Measurements from ENCODE around the gene BSND.

The BSND gene

DNA sequence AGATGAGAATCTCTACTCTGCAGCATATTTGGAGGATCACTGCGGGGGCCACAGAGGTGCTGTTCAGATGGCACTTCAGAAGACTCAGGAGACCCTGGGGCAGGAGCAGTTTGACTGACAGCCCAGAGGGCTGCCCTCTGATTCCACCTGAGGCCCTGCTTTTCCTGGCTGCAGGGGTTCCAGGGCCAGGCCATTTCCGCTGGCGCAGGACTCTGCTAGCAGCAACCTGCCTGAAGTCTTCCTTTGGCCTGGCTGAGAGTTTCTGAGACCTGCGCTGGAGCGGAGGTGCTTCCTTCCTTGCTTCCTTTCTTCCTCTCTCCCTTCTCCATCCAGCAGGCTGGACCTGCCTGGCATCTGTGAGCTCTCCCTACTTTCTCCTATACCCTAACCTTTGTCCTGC lies 52.4 kb downstream of the BSND start:
- no peaks in the 10 kb centered on the region for H3K9me3 Mint-ChIP-seq
- no peaks in the 10 kb centered on the region for H3K4me1 Mint-ChIP-seq (ENCODE audit: low read depth)
- no peak overlapping the region for H3K4me3 Mint-ChIP-seq
- H3K36me3 Mint-ChIP-seq (ENCODE audit: low read depth), result no peaks in the 10 kb centered on the region
- H3K27ac Mint-ChIP-seq, result no peak overlapping the region
- no peaks in the 10 kb centered on the region for H3K27me3 Mint-ChIP-seq

DNA sequence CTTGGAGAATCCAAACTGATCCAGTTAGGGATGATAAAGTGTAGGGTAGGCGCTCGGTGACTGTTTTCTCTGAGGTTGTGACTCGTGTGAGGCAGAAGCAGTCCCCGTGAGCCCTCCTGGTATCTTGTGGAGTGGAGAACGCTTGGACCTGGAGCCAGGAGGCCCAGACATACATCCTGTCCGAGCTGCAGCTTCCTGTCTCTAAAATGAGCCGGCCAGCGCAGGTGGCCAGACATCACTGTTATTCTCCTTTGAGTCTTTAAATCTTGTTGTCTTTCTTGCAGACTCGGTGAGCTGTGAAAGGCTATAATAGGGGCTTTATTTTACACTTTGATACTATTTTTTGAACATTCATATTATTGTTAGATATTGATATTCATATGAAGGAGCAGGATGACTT lies 52.9 kb downstream of the BSND start:
- H3K27ac Mint-ChIP-seq, result no peak overlapping the region
- no peaks in the 10 kb centered on the region for H3K9me3 Mint-ChIP-seq
- H3K27me3 Mint-ChIP-seq, result no peaks in the 10 kb centered on the region
- no peaks in the 10 kb centered on the region for H3K36me3 Mint-ChIP-seq (ENCODE audit: low read depth)
- no peaks in the 10 kb centered on the region for H3K4me1 Mint-ChIP-seq (ENCODE audit: low read depth)
- no peak overlapping the region for H3K4me3 Mint-ChIP-seq

DNA sequence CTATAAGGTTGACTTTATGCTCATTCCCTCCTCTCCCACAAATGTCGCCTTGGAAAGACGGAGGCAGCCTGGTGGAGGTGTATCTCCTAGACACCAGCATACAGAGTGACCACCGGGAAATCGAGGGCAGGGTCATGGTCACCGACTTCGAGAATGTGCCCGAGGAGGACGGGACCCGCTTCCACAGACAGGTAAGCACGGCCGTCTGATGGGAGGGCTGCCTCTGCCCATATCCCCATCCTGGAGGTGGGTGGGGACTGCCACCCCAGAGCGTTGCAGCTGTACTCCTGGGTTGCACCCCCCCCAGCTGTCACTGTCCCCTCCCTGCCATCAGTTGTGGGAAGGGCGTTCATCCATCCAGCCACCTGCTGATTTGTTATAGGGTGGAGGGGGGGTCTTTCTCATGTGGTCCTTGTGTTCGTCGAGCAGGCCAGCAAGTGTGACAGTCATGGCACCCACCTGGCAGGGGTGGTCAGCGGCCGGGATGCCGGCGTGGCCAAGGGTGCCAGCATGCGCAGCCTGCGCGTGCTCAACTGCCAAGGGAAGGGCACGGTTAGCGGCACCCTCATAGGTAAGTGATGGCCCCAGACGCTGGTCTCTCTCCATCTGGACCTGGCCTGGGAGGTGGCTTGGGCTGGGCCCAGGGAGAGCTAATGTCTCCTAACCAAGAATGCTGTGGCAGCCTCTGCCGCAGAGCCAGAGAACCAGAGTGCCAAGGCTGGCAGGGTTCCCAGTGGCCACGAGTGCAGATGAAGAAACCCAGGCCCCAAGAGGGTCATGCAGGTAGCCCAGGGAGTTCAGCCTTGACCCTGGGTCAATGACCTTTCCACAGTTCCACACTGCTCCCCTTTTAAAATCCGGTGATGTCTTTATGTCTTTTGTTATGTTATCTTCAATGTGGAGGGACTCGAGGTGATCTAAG lies 53.7 kb downstream of the BSND start:
- Mint-ChIP-seq H3K27me3 (no peaks in the 10 kb centered on the region), H3K4me1 (ENCODE audit: low read depth) (no peaks in the 10 kb centered on the region), H3K27ac (no peak overlapping the region), H3K36me3 (ENCODE audit: low read depth) (no peaks in the 10 kb centered on the region), H3K4me3 (no peak overlapping the region), H3K9me3 (no peaks in the 10 kb centered on the region)

DNA sequence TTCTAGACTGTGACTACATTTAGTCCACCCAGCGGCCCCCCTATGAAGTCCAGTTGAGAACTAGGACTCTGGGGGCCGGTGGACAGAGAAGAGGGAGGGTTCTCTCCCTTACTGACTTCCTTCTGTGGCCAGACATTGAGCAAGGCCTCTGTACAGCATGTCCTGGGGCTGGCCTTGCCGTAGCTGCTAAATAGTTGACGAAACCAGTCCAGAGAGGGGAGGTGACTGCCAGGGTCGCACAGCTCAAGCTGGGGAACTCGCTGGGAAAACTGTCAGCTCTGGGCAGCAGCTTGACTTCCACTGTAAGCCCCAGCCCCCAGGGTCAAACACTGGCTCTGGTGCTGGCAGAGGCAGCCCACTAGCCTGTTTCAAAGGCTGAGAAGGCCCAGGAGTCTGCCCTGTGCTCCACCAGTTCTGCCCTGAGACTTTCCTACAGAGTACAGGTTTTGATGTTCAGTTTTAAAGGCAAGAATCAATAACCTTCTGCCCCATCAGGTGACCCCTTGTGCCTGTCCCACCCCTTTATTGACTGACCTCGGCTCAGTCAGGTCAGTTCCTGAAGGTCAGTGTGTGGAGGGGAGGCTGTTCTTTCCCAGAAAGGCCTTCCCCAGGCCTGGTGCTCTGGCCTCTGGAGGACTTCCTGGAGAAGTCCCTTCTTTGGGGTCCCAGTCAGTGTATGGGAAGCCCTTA lies 54.7 kb downstream of the BSND start:
- Mint-ChIP-seq H3K9me3 (no peaks in the 10 kb centered on the region), H3K27ac (no peak overlapping the region), H3K4me1 (ENCODE audit: low read depth) (no peaks in the 10 kb centered on the region), H3K36me3 (ENCODE audit: low read depth) (no peaks in the 10 kb centered on the region), H3K4me3 (no peak overlapping the region), H3K27me3 (no peaks in the 10 kb centered on the region)

GRCh38 chr1:55054396-55054795 lies 55.7 kb downstream of the BSND start:
- Mint-ChIP-seq H3K27ac (no peak overlapping the region), H3K36me3 (ENCODE audit: low read depth) (no peaks in the 10 kb centered on the region), H3K9me3 (no peaks in the 10 kb centered on the region), H3K4me3 (no peak overlapping the region), H3K27me3 (no peaks in the 10 kb centered on the region), H3K4me1 (ENCODE audit: low read depth) (no peaks in the 10 kb centered on the region)

- Mint-ChIP-seq H3K4me1 (ENCODE audit: low read depth) (peaks cover 4% of the 10 kb centered on the region), H3K4me3 (no peak overlapping the region), H3K9me3 (no peaks in the 10 kb centered on the region), H3K27me3 (no peaks in the 10 kb centered on the region), H3K27ac (no peak overlapping the region), H3K36me3 (ENCODE audit: low read depth) (no peaks in the 10 kb centered on the region)
These were observed 56.5 kb downstream of the BSND start for GRCh38 chr1:55055084-55055882.

- no peaks in the 10 kb centered on the region for H3K27me3 Mint-ChIP-seq
- H3K9me3 Mint-ChIP-seq, result no peaks in the 10 kb centered on the region
- H3K4me3 Mint-ChIP-seq, result no peak overlapping the region
- H3K27ac Mint-ChIP-seq, result no peak overlapping the region
- no peaks in the 10 kb centered on the region for H3K36me3 Mint-ChIP-seq (ENCODE audit: low read depth)
- H3K4me1 Mint-ChIP-seq (ENCODE audit: low read depth), result peaks cover 7% of the 10 kb centered on the region
These were observed 57.4 kb downstream of the BSND start for GRCh38 chr1:55055951-55056631.

DNA sequence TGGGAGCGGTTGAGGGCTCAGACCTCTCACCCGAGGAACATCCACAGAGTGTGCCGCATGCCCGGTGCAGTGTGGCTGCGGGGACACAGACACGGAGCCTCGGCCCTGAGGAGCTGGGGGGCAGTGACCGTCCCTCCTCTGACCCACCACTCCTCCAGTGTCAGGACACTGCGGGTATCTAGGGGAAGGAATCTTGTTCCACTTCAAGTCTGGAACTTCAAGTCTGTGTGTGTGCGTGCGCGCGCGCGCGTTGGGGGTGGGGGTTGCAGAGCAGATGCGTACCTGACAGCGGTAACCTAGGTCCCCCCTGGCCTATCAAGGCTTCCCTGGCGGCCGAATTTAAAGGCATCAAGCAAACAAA lies 57.9 kb downstream of the BSND start:
- no peak overlapping the region for H3K27ac Mint-ChIP-seq
- H3K4me1 Mint-ChIP-seq (ENCODE audit: low read depth), result peaks cover 7% of the 10 kb centered on the region
- H3K27me3 Mint-ChIP-seq, result no peaks in the 10 kb centered on the region
- H3K36me3 Mint-ChIP-seq (ENCODE audit: low read depth), result no peaks in the 10 kb centered on the region
- no peak overlapping the region for H3K4me3 Mint-ChIP-seq
- no peaks in the 10 kb centered on the region for H3K9me3 Mint-ChIP-seq

- no peaks in the 10 kb centered on the region for H3K9me3 Mint-ChIP-seq
- no peak overlapping the region for H3K4me3 Mint-ChIP-seq
- H3K36me3 Mint-ChIP-seq (ENCODE audit: low read depth), result no peaks in the 10 kb centered on the region
- no peak overlapping the region for H3K27ac Mint-ChIP-seq
- no peaks in the 10 kb centered on the region for H3K27me3 Mint-ChIP-seq
- H3K4me1 Mint-ChIP-seq (ENCODE audit: low read depth), result peaks cover 7% of the 10 kb centered on the region
These were observed 58.7 kb downstream of the BSND start for GRCh38 chr1:55057270-55057955.

- Mint-ChIP-seq H3K4me3 (no peak overlapping the region), H3K4me1 (ENCODE audit: low read depth) (peaks cover 7% of the 10 kb centered on the region), H3K27me3 (no peaks in the 10 kb centered on the region), H3K9me3 (no peaks in the 10 kb centered on the region), H3K36me3 (ENCODE audit: low read depth) (no peaks in the 10 kb centered on the region), H3K27ac (no peak overlapping the region)
These were observed 59.2 kb downstream of the BSND start for GRCh38 chr1:55057956-55058298.

- H3K4me1 Mint-ChIP-seq (ENCODE audit: low read depth), result peaks cover 7% of the 10 kb centered on the region
- no peak overlapping the region for H3K4me3 Mint-ChIP-seq
- no peak overlapping the region for H3K27ac Mint-ChIP-seq
- no peaks in the 10 kb centered on the region for H3K9me3 Mint-ChIP-seq
- H3K36me3 Mint-ChIP-seq (ENCODE audit: low read depth), result no peaks in the 10 kb centered on the region
- no peaks in the 10 kb centered on the region for H3K27me3 Mint-ChIP-seq
These were observed 60.8 kb downstream of the BSND start for GRCh38 chr1:55059302-55060132.

DNA sequence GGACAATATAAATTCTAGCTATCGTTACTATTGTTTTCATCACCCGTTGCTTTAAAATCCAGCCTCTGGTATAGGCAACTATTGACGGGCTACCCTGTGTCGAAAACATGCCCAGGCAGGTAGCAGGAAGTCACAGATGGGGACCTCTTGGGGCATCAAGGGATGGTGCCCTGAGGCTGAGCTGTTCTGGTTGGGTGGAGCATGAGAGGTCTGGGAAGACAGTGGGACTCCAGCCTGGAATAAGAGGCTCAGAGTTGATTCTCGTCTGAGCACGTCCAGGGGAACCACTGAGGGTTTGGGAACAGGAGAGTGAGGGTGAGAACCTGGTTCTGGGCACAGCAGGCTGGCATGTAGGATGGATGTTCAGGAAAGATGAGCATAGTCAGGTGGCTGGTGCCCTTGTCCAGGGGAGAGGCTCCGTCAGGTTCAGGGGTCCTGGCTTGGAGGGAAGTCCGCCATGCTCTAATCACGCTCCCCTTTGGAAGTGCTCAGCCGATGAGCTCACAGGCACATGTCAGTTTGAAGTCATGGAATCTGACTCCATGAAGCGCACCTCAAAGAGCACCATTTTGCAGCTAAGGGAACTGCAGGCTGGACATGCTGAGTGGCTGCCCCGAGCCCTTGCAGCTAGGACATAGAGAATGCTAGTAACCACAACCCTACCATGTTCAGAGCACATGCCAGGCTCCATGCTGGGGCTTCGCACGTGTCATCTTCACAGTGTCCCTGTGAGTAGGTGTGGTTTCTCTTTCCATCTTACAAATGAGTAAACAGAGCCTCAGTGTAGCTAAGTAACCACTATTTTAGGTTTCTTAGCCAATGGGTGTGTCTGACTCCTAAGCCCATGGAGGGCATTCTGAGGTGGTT lies 61.6 kb downstream of the BSND start:
- Mint-ChIP-seq H3K9me3 (no peaks in the 10 kb centered on the region), H3K27me3 (no peaks in the 10 kb centered on the region), H3K4me3 (no peak overlapping the region), H3K4me1 (ENCODE audit: low read depth) (peaks cover 7% of the 10 kb centered on the region), H3K36me3 (ENCODE audit: low read depth) (no peaks in the 10 kb centered on the region), H3K27ac (no peak overlapping the region)
